ENCODE data around the gene TXNDC8. TPM values are rescaled to one million over a fixed set of nuclear protein-coding genes. Genes with fewer than 3 reads are reported as not detected.

The TXNDC8 gene
- total and polyA plus RNA-seq, 9 donors = not detected

DNA sequence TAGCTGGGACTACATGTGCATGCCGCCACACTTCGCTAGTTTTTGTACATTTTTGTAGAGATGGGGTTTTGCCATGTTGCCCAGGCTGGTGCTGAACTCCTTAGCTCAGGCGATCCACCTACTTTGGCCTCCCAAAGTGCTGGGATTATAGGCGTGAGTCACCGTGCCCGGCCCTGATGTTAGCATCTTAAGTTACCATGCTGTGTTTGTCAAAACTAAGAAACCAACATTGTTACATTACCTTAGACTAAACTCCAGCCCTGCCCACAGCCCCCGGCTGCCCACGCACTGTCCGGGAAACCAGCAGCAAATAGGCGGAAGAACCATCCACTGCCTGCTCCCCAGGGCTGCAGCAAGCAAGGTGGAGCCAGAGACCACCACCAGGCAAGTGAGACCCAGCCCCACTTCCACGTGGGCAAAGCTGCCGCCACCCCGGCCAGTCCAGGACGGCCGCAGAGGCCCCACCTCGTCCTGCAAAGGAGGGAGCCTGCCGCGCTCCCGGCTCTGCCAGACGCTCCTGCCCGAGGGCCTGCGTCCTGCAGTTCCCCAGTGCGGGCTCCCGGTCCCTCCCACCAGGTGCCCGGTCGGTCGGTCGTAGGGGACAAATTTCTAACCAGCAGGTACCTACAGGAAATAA is 45.6 kb downstream of the TXNDC8 start:
- intact Hi-C loops (cut with DNase I) = no loop called here
- DNase-seq = no peak
- Histone ChIP-seq H3K36me3 (no peaks in the 10 kb centered on the region), H3K4me1 (ENCODE audit: insufficient read depth) (no peaks in the 10 kb centered on the region), H3K27ac (no peak overlapping the region), H3K27me3 (no peaks in the 10 kb centered on the region), H3K9me3 (no peaks in the 10 kb centered on the region), H3K4me3 (no peak overlapping the region)
- no peak for TF ChIP-seq EP300 (IDR thresholded peaks at IDR 0.05)
- TF ChIP-seq CTCF (IDR thresholded peaks at IDR 0.05) = no peak
- no peak for TF ChIP-seq POLR2A (IDR thresholded peaks at IDR 0.05)
- 87 to 93% (median 91%) methylated on average over 23 to 28 of the region's 28 CpGs for WGBS, 3 donors

DNA sequence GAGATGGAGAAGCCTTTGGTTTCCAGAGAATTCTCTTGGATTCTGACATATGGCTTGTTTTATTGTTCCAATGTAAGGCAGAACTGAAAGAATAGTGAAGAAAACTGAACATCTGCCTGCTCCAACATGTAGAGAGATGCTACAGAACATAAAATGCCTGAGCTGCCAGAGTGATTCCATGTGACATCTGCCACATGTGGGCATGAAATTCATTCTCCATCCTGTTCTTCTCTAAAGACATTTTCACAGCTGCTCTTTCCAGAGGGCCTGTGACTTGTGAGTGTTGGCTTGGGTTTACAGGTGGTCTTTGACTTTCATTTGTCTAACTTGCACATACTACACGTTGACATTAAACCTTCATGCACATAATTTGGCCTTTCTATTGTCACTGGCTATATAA is 47.7 kb downstream of the TXNDC8 start:
- no peak overlapping the region for H3K27ac ChIP-seq
- 78 to 85% (median 83%) methylated on average over 1 of the region's 1 CpG for WGBS, 3 donors
- intact Hi-C loops (cut with DNase I) = no loop called here

DNA sequence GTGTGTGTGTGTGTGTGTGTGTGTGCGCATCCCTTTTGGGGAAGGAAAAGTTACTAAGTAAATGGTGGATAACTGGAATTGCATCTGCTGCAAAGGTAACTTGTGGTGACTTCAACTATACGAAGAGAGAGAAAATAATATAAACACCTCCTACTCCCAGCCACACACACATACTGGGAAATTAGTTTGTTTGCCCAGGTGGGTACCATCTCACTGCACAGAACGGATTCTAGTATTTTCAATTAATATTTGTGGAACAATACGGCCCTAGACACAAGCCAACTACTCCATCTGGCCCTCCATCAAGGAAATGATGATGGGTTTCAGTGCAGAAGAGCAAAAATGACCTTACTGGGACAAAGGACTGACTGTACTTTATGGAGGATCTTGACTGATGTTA is 49.2 kb downstream of the TXNDC8 start:
- H3K9me3 ChIP-seq = no peaks in the 10 kb centered on the region
- TF ChIP-seq POLR2A (IDR thresholded peaks at IDR 0.05) (no peak), CTCF (IDR thresholded peaks at IDR 0.05) (no peak), EP300 (IDR thresholded peaks at IDR 0.05) (no peak)
- no peak overlapping the region for H3K4me3 ChIP-seq
- no peaks in the 10 kb centered on the region for H3K36me3 ChIP-seq
- H3K4me1 ChIP-seq (ENCODE audit: insufficient read depth) = no peaks in the 10 kb centered on the region
- 72 to 83% (median 76%) methylated on average over 4 of the region's 4 CpGs for WGBS, 3 donors
- no peak for DNase-seq
- no peak overlapping the region for H3K27ac ChIP-seq
- no peaks in the 10 kb centered on the region for H3K27me3 ChIP-seq
- intact Hi-C loops (cut with DNase I) = no loop called here

More for the DNA sequence above, 47.7 kb downstream of the TXNDC8 start:
- H3K9me3 ChIP-seq = no peaks in the 10 kb centered on the region
- TF ChIP-seq CTCF (IDR thresholded peaks at IDR 0.05) (no peak), POLR2A (IDR thresholded peaks at IDR 0.05) (no peak), EP300 (IDR thresholded peaks at IDR 0.05) (no peak)
- H3K36me3 ChIP-seq = no peaks in the 10 kb centered on the region
- H3K4me1 ChIP-seq (ENCODE audit: insufficient read depth) = no peaks in the 10 kb centered on the region
- no peak overlapping the region for H3K4me3 ChIP-seq
- DNase-seq = no peak
- no peaks in the 10 kb centered on the region for H3K27me3 ChIP-seq

GRCh38 chr9:110287289-110287680 is 50.4 kb downstream of the TXNDC8 start:
- H3K36me3 ChIP-seq = no peaks in the 10 kb centered on the region
- no peak overlapping the region for H3K27ac ChIP-seq
- 89 to 95% (median 91%) methylated on average over 6 of the region's 6 CpGs for WGBS, 3 donors
- intact Hi-C loops (cut with DNase I) = no loop called here
- TF ChIP-seq EP300 (IDR thresholded peaks at IDR 0.05) = no peak
- no peak for TF ChIP-seq POLR2A (IDR thresholded peaks at IDR 0.05)
- TF ChIP-seq CTCF (IDR thresholded peaks at IDR 0.05) = no peak
- DNase-seq = no peak
- no peaks in the 10 kb centered on the region for H3K9me3 ChIP-seq
- H3K27me3 ChIP-seq = no peaks in the 10 kb centered on the region
- H3K4me1 ChIP-seq (ENCODE audit: insufficient read depth) = no peaks in the 10 kb centered on the region
- H3K4me3 ChIP-seq = no peak overlapping the region
